M059J (cell line): ENCODE measurements around the gene AQP11. TPM values are rescaled to one million over a fixed set of nuclear protein-coding genes. Genes with fewer than 3 reads are reported as not detected.
"Not testable (repeated sequence)": the region's sequence is repeated elsewhere in the genome, so short reads cannot be mapped to it uniquely, and the experiment has no call there.

Source experiments
- DNase-seq: peaks from one replicate; pipeline ENCODE4 v3.0.0-alpha.2; 2012; ENCODE audit warnings: low read depth
- total RNA-seq: library from RNA; depleted of rRNA; stranded (reverse); fragments of >200 nt; shearing (Covaris generic); gene quantifications from 2 replicates; pipeline ENCODE4 v1.2.3, GENCODE V29; 2014

The AQP11 gene
- total RNA-seq, 1 experiment from 2014 or later: 3.6 TPM

GRCh38 chr11:77592727-77593126 is 3.0 kb downstream of the AQP11 start:
- DNase-seq: no peak

GRCh38 chr11:77593883-77594282 is 4.1 kb downstream of the AQP11 start:
- no peak for DNase-seq

GRCh38 chr11:77596626-77597025 is 6.9 kb downstream of the AQP11 start:
- peak; percentile 56 for DNase-seq

- no peak for DNase-seq
These were observed 8.4 kb downstream of the AQP11 start for GRCh38 chr11:77598195-77598594.

GRCh38 chr11:77602381-77603088 is 12.8 kb downstream of the AQP11 start:
- peak; percentile 95 for DNase-seq

- DNase-seq: no peak
These were observed 14.5 kb downstream of the AQP11 start for GRCh38 chr11:77604281-77604680.

GRCh38 chr11:77609234-77609633 is 19.5 kb downstream of the AQP11 start:
- DNase-seq: no peak

GRCh38 chr11:77611921-77612320 is 22.2 kb downstream of the AQP11 start:
- no peak for DNase-seq

GRCh38 chr11:77617892-77618291 is 28.1 kb downstream of the AQP11 start:
- peak; percentile 59 for DNase-seq

- peak; percentile 60 for DNase-seq
These were observed 29.9 kb downstream of the AQP11 start for GRCh38 chr11:77619576-77620198.

GRCh38 chr11:77630157-77630710 is 40.5 kb downstream of the AQP11 start:
- DNase-seq: no peak

- not testable (repeated sequence) for DNase-seq
These were observed 44.2 kb downstream of the AQP11 start for GRCh38 chr11:77633926-77634325.

- peak; percentile 7 for DNase-seq
These were observed 47.1 kb downstream of the AQP11 start for GRCh38 chr11:77636731-77637344.

- peak; percentile 91 for DNase-seq
These were observed 47.8 kb downstream of the AQP11 start, which contains the start of gene CLNS1A for GRCh38 chr11:77637345-77638165. Gene CLNS1A (minus strand): TSS chr11:77637794. CDS start chr11:77637714, 80 bp downstream.

- DNase-seq: peak; percentile 54
These were observed 52.5 kb downstream of the AQP11 start for GRCh38 chr11:77642228-77642627.

- no peak for DNase-seq
These were observed 55.1 kb downstream of the AQP11 start for GRCh38 chr11:77644887-77645286.

GRCh38 chr11:77647654-77648305 is 58.0 kb downstream of the AQP11 start:
- peak; percentile 5 for DNase-seq

- no peak for DNase-seq
These were observed 60.4 kb downstream of the AQP11 start for GRCh38 chr11:77650123-77650522.

- peak; percentile 30 for DNase-seq
These were observed 65.1 kb downstream of the AQP11 start for GRCh38 chr11:77654770-77655434.

GRCh38 chr11:77656362-77656761 is 66.6 kb downstream of the AQP11 start:
- DNase-seq: no peak
